Cardiac fibroblast (primary cell): ENCODE results near the gene WFDC6.

ENCODE experiments used
- DNase-seq, 2 donors: peaks; one replicate each; pipeline versions ENCODE4 v3.0.0 to v3.0.0-alpha.2; 2010; ENCODE audit warnings: low read depth in 2 of 2
- H3K4me3 ChIP-seq, 2 donors: replicated peaks in 1 of 2; 1 replicate in 1 of 2; 2 replicates in 1 of 2; pipeline ENCODE4 v1.5.1; 2011; ENCODE audit warnings: low read depth in 2 of 2, low read length in 2 of 2, mild to moderate bottlenecking in 2 of 2, moderate library complexity in 1 of 2
- TF ChIP-seq, protein P1 (sequence below): IDR thresholded peaks from one replicate; pipeline ENCODE4 v1.5.1; 2011; ENCODE audit warnings: low read depth, mild to moderate bottlenecking, low read length, inconsistent platforms

WFDC6 gene

DNA sequence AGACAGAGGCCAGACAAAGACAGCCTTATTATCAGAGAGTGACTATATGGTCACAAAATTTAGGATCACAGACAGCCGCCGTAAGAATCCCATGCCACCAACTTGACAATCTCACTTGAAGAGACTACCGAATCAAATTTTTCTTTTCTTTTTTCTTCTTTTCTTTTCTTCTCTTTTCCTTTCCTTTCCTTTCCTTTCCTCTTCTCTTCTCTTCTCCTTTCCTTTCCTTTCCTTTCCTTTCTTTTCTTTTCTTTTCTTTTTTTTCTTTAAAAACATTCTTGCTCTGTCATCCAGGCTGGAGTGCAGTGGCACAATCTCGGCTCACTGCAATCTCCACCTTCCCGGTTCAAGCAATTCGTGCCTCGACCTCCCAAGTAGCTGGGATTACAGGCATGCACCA lies 9.1 kb upstream of the WFDC6 start:
- TF ChIP-seq, protein P1, sequence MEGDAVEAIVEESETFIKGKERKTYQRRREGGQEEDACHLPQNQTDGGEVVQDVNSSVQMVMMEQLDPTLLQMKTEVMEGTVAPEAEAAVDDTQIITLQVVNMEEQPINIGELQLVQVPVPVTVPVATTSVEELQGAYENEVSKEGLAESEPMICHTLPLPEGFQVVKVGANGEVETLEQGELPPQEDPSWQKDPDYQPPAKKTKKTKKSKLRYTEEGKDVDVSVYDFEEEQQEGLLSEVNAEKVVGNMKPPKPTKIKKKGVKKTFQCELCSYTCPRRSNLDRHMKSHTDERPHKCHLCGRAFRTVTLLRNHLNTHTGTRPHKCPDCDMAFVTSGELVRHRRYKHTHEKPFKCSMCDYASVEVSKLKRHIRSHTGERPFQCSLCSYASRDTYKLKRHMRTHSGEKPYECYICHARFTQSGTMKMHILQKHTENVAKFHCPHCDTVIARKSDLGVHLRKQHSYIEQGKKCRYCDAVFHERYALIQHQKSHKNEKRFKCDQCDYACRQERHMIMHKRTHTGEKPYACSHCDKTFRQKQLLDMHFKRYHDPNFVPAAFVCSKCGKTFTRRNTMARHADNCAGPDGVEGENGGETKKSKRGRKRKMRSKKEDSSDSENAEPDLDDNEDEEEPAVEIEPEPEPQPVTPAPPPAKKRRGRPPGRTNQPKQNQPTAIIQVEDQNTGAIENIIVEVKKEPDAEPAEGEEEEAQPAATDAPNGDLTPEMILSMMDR: no peak
- no peak overlapping the region for H3K4me3 ChIP-seq
- DNase-seq: no peak

GRCh38 chr20:45547206-45547770 lies 8.0 kb upstream of the WFDC6 start, which contains the start of gene EPPIN:
TSS of gene EPPIN (minus strand) at chr20:45547401. CDS start at chr20:45547357, 44 bp downstream.
- TF ChIP-seq, protein P1: no peak
- no peak for DNase-seq

GRCh38 chr20:45545754-45546453 lies 6.6 kb upstream of the WFDC6 start:
- no peak overlapping the region for H3K4me3 ChIP-seq
- TF ChIP-seq, protein P1: peak; percentile 26
- DNase-seq: peak; percentile 44 to 50

More at GRCh38 chr20:45547206-45547770, 8.0 kb upstream of the WFDC6 start, which contains the start of gene EPPIN:
- no peak within 1 kb of the TSS for H3K4me3 ChIP-seq

DNA sequence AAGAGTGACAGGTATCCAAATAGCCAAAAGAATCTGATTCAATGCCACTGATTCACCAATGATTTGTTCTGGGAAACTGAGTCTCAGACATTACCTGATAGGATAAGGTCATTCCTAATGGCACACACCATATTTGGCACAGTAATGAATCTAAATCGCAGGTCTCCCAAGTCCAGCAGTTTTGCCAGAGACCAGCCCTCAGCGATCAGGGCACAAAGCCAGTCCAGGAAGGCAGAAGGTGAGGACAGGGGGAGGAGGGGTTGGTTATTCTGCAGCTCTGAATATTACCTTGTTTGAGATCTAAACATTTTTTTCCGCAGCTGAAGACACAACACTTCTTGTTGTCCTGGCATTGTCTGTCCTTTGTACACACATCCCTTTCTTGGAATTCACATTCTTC lies 6.1 kb upstream of the WFDC6 start:
- DNase-seq: no peak
- H3K4me3 ChIP-seq: no peak overlapping the region
- TF ChIP-seq, protein P1: no peak

DNA sequence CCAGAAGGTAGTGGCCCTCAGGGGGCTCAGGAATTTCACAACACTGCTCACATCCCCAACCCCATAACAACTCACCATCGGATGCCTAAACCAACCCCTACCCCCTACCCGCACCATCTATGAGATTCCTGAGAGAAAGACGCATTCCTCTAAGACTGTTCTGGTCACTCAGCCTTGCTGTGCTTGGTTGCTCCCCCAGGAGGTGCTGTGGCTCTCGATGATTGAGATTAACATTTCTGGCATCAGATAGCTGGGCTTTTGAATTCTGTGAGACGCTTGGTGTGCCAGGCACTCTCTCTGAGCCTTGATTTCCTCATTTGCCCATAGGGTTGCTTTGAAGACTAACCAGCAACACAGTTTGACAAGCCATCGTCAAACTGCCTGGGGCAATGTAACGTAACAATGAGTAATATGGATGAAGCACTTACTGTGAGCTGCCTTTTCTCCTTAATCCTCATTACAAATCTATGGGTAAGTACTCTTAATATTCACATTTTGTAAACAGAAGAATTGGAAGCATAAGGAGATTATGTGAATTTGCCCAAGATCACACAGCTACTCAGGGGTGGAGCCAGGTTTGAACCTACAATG lies 978 bp downstream of the WFDC6 start:
- no peak for DNase-seq
- TF ChIP-seq, protein P1: no peak
- no peak overlapping the region for H3K4me3 ChIP-seq

- no peak overlapping the region for H3K4me3 ChIP-seq
- no peak for DNase-seq
- TF ChIP-seq, protein P1: no peak
Observed at GRCh38 chr20:45527294-45527693, 12.0 kb downstream of the WFDC6 start.
